ENCODE data around the gene GFI1.

DNA sequence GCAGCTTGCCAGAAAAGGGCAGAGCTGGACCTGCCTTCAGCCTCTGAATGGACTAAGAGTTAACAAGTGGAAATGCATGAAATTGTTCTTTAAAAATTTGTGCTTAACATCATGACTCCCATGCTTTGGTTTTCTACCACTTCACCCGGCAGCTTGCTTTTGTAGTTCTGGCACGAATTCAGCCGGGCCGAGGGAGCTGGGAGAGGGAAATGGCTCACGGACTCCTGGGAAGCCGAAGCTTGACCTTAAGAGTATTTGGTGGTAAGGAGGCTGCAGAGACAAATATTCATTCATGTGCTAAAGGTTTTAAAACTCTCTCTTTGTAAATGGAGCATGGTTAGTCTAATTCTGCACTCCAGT is 17.2 kb upstream of the GFI1 start:
- TF ChIP-seq POLR2A (IDR thresholded peaks at IDR 0.05): no peak
- TF ChIP-seq, protein P1, sequence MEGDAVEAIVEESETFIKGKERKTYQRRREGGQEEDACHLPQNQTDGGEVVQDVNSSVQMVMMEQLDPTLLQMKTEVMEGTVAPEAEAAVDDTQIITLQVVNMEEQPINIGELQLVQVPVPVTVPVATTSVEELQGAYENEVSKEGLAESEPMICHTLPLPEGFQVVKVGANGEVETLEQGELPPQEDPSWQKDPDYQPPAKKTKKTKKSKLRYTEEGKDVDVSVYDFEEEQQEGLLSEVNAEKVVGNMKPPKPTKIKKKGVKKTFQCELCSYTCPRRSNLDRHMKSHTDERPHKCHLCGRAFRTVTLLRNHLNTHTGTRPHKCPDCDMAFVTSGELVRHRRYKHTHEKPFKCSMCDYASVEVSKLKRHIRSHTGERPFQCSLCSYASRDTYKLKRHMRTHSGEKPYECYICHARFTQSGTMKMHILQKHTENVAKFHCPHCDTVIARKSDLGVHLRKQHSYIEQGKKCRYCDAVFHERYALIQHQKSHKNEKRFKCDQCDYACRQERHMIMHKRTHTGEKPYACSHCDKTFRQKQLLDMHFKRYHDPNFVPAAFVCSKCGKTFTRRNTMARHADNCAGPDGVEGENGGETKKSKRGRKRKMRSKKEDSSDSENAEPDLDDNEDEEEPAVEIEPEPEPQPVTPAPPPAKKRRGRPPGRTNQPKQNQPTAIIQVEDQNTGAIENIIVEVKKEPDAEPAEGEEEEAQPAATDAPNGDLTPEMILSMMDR (IDR thresholded peaks at IDR 0.05): no peak
